Activated effector memory CD4-positive, alpha-beta T cell treated with anti-CD3 and anti-CD28 coated beads, Interleukin-2, amount 50 U/mL, for 16 hours (primary cell): Measurements from ENCODE around the gene GJC1.

Experiments used
- DNase-seq: peaks from one replicate; pipeline ENCODE4 v3.0.0-alpha.2; 2020

The GJC1 gene

DNA sequence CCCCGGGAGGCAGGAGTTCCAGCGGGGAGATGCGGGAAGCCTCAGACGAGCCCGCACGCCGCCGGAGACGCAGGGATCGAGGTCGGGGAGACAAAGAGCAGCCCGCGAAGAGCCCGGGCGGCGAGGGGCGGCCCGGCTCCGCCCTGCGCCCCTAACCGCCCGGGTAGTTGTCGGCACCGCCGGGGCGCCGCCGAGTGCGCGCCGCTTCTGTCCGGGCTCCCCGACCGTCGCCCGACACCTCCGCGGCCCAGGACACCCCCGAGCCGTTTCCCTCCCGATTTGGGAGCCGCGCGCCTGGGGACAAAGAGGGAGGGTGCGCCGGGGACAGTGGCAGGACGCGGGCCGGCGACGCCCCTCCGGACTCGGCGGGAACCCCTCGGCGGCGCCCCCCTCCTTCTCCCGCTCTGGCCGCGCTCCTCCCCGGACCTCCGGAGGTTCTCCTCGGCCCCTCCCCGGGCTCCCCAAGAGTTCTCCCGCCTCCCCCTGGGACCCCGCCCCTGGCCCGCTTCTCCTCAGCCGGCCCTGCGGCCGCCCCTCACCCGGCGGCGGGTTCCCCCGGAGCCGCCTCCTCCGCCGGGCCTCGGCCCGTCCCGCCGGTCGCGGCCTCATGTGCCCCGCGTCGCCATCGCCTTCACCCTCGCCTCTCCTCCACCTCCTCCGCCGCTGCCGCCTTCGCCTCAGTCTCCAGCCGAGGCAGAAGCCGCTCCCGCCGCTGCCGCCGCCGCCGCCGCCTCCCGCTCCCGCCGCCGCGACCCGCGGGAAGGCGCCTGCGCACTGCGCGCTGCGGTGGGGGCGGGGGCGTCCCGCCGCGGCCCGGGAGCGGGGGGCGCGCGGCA, at the start of gene GJC1:
TSS of gene GJC1 (minus strand) at position 765 of the 836 bp plus-strand sequence. CDS start 24,470 bp downstream, outside the sequence.
- DNase-seq = peak; percentile 66

DNA sequence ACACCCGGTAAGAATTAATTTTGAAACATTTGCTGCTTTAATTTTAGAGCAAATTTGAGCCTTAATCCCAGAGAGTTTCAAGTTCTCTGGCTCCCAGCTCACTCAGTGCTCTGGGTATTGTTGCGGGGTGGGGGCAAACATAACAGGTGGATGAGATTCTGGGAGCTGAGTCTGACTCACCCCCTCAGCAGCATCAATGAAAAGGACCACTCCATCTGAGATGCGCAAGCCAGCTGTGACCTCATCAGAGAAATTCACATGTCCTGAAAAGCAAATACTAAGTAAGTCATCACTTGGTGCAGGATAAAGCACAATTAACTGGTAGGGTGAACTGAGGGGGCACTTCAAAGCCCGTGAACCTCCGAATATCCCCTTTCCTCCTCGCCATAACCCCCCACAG, 49.3 kb upstream of the GJC1 start:
- no peak for DNase-seq

DNA sequence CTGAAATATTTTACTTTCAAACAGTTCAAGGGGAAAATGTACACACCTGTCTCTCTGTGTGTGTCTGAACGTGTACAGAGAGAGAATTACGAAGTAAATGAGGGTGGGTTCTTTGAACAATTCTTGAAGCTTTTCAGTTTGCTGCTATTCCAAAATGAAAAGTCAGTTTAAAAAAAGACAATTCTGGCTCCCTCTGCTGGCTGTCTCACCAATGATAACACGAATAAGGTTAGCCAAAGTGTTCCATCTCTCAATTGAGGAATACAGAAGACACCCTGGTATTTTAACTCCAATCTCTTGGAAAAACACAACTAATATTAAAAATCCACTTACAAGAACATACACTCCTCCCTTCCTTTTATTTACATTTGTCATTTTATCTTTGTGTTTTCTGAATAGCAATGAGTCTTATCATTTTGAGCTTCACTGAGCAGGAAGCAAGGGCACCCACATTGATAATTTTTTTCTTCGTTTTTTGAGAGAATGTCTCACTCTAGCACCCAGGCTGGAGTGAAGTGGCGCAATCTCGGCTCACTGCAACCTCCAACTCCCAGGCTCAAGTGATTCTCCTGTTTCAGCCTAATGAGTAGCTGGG, 48.6 kb upstream of the GJC1 start:
- no peak for DNase-seq

DNA sequence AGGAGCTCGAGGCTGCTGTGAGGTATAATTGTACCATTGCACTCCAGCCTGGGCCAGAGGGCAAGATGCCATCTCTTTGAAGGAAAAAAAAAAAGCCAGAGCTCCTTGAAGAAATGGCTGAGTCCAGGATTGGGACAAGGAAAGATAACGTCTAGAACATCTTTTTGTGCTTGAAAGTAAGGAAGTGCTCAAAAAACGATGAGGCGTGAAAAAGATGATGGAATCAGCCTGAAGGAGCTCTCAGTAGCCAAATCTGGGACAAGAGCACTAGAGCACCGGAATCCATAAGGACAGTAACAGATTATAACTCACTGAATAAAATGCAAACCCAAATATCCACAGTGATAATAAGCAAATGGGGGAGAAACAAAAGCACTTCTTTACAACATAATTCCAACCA, 47.0 kb upstream of the GJC1 start:
- DNase-seq = no peak

DNA sequence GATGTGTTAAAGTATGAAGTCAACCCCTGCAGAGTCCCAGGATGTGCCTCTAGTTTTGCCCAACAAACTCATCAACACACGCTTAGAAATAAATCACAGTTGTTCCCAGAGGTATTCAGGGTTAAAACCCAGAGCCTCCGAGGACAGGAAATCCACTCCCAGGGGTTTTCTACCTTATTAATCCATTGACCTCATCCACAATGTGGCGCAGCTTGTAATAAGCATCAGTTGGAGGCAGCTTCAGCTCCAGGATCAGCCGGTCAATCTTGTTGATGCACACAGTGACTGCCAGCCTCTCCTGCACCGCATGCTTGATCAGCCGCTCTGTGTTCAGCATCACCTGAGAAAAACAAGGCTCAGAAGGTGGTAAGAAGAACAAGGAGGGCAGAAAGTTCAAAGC, 45.7 kb upstream of the GJC1 start:
- DNase-seq = no peak

DNA sequence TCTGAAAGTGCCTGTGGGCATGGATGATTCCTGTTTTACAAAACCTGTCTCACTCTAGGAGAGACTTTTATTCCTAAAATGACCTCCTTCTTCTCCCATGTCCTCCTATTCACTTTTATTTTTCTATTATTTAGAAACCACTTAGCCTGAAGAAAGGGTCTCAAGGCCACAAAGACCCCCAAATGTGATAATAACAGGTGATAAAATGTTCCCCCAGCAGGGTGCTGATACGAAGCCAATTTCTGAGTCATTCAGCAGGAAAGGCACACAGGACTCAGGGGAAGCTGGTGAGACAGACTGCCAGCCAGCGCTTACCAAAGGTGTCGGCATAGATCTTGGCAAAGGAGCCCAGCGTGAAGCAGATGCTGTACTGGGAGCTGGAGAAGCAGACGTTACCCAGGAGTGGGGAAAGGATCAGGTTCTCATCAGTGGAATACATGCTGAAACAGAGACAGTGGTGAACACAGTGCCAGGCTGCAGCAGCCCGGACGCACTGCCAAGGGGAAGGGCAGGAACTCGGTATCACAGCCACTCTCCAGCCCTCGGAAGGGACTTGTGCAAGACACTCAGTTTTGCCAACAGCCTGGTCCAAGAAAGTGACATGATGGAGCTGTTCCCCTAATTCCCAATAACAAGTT, 42.2 kb upstream of the GJC1 start:
- no peak for DNase-seq

DNA sequence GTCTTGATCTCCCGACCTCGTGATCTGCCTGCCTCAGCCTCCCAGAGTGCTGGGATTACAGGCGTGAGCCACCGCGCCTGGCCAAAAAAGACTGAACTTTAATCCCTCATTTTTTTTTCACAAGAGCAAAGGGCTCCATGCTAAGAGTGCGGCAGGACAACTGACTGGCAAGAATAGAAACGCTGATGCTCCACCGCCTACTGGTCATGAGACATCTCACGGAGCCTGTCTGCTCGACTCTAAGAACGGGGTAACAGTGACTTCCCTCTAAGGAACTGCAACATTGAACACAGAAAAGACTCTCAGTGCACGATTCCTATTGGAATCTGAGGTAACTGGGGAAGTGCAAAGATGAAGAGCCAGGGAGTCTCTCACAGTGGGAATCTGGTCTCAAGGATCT, 41.5 kb upstream of the GJC1 start:
- DNase-seq = no peak

DNA sequence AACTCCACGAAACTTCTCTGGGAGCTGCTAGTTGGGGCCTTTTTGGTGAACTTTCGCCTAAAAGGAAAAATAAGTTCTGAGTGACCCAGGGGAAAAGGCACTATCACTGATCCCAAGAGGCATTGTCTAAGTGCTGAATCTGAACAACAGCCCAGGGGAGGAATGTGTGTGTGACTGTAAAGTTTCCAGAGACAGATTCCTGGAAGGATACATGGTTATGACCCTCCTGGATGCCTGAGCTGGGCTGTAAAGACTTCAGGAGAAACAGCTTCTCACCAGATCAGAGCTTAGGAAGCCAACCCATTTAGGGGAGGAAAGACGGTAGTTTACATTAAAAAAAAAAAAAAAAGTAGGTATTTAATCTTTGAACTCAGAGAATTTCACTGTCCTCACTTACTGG, 37.8 kb upstream of the GJC1 start:
- DNase-seq = no peak

DNA sequence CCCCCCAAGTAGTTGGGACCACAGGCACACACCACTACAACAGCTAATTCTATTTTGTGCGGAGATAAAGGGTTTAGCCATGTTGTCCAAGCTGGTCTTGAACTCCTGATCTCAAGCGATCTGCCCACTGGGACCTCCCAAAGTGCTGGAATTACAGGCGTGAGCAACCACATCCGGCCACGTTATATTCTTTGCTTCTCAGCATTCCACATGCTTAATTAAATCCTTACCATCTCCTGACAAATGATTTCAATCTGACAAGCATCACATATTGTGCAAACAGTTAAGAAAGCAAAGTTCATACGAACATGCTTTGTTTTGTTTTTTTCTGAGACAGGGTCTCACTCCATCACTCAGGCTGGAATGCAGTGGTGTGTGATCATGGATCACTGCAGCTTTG, 35.8 kb upstream of the GJC1 start:
- DNase-seq = no peak

DNA sequence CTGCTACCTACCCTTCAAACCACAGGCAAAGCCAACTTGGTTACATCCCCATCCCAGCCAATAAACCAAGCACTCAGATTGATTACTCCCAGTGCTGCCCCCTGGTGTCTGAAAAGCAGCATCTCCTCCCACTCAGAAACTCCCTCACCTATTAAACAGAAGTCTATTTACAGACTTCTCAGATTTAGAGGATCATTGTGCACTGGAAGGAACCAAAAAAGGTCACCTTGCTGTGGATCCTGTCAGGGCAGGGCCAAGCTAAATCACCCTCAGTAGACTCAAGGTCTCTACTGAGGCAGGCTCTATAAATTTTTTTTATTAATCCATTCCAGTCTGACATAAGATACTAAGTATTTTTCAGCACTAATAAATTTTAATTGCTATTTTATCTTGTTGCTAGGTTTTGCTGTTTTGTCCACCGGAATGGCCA, 35.2 kb upstream of the GJC1 start:
- peak; percentile 87 for DNase-seq

DNA sequence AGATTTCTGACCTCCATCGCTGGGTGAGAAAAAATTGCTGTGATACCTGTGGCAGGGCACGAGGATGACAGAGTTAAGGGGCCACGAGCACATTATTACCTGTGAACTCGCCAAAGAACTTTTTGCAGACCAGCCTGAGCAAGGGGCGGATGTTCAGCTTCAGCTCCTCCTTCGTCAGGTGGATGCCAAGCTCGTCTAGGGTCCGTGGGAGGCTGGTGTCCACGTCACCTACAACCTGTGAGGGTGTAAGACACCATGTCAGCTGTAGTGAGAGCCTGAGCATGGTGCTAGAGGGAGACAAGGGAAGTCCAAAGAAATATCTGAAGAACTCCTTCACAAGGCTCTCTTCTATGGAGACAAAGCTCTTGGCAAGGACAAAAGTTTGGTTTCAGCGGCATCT, 34.7 kb upstream of the GJC1 start:
- no peak for DNase-seq

DNA sequence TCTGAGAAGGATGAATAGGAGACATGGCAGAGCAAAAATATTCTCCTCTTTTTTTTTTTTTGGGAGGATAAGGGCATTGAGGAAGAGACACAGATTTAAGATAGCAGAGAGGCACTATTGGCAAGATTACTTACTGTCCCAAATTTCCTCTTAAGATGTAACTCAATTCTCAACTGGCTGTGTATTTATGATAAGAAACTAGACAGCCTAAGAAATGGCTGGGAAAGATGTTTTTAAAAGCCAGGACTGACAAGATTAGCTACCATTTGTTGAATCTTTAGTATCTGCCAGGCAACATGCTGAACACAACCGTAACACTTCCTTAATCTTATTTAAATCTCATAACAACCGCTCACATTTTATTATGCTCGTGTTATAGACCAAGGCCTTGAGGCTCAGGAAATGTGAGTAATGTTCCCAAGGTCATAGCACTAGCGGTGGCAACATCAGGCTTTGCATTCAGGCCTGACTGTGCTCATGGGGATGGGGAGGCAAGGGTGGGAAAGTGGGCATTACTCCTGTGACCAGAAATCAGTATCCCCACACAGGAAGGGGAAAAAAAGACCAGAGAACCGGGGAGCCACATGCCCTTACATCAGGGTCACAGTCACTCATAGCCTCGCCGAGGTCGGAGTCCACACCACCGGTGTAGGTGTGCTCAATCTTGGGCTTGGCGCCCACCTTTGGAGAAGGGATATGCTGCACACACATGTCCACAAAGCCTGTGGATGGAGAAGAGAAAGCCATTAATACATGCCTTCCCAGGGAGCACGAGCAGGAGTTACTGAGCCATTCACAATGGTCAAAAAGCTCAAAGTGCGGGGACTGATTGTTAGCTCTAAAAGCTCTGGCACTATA, 33.2 kb upstream of the GJC1 start:
- no peak for DNase-seq

DNA sequence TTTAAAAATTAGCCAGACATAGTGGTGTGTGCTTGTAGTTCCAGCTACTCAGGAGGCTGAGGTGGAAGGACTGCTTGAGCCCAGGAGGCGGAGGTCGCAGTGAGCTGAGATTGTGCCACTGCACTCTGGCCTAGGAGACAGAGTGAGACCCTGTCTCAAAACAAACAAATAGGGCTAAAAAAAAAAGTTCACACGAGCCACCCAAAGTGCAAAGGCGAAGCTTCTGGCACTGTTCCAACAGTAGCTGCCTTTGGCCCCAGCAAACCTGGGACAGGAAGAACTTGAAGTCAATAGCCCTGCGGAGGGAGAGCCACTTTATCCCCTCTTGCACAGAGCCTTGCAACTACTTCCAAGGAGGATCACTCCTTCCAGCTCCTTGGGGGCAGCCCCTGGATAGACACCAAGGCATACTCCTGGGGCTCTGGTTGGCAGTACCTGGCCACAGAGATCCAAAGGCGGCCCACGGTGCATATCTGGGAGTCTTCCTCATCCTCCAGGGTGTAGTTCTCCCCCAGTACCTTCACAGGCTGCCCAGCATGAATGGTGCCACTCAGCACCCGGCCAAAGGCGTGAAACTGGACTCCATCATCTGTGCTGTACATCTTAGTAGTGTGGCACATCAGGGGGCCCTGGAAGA, 32.3 kb upstream of the GJC1 start:
- no peak for DNase-seq

DNA sequence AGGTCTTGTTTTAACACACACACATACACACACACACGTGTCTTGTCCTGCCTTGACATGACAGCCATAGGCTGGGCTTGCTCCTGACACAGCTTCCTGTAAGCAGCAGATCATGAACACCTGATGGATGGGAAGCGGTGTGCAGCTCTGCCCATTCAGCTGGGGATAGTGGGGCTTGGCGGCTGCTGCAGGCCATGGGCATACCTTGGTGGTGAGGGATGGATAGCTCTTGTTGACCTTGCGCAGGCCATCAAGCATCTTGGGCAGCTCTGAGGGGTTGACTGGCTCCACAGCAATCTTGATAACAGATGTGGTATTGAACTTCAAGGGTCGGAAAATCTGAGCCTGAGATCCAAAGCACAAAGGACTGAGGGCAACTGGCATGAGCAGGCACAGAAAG, 29.6 kb upstream of the GJC1 start:
- DNase-seq = no peak

DNA sequence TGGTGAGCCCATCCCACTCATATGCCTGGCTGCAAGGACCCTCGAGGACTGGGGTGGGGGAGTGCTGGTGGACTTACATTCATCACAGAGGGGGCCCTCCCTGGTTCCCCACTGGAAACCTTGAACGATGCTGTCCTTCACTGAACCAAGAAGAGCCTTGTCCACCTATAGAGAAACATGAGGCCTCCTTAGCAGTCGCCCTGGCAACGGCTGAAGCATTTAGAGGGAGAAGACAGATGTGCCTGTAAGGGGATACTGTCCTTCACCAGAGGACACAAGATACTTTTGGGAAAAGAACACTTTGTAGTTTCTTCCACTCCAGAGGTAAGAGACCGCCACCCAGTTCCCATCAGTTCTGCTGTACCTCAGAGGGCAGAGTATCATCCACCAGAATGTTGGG, 24.1 kb upstream of the GJC1 start:
- DNase-seq = no peak

DNA sequence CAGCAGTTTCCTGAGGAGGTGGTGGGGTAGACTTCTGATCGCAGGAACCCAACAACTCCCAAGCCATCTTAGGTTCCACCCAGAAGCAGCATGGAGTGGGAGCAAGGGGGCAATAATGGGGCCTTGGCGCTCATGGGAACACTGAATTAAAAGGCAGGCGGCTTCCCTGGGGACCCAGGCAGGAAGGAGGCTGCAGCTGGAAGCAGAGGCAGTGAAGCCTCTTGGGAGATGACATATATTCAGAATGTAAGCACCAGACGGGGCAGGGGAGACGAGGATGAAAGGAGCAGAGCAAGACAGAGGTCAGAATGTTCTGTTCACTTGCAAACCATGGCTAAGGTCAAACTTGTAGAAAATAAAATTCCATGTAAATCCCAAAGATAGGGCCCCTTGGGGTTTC, 20.5 kb upstream of the GJC1 start:
- DNase-seq = no peak

DNA sequence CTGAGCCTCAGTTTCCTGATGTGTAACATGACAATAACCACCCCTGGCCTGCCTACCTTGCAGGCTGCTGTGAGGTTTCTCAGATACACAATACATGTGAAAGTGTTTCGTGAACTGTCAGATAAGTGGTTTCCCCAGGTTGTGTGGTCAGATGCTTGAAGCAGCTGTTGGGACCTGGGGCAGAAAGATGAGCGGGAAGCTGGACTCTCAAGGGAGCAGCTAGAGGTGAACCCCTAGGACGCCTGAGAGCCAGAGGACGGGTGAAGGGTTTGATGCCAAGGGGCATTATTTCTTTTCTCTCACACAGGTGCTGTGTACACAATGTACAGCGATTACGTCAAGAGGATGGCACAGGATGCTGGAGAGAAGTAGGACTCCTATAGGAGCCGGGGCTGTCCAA, 19.9 kb upstream of the GJC1 start:
- DNase-seq = no peak

DNA sequence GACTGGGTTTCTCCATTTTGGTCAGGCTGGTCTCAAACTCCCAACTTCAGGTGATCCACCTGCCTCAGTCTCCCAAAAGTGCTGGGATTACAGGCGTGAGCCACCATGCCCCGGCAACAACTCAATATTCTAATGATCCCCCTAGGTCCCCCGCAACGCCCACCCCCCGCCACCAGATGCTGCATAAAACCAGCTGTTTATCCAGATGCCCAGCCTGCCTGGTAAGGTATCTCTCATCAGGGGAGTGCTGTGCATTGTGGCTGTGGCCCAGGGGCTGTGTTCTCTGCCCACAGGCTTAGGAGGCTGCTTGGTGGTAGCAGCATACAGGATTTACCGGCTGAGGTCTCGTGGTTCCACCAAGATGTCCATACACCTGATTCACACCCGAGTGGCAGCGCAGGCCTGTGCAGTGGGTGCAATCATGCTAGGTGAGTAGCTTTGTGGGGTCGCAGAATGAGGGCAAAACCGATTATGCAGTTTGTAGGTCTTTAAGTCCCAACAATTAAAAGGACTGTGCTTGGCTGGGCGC, 18.9 kb upstream of the GJC1 start:
- DNase-seq = no peak

DNA sequence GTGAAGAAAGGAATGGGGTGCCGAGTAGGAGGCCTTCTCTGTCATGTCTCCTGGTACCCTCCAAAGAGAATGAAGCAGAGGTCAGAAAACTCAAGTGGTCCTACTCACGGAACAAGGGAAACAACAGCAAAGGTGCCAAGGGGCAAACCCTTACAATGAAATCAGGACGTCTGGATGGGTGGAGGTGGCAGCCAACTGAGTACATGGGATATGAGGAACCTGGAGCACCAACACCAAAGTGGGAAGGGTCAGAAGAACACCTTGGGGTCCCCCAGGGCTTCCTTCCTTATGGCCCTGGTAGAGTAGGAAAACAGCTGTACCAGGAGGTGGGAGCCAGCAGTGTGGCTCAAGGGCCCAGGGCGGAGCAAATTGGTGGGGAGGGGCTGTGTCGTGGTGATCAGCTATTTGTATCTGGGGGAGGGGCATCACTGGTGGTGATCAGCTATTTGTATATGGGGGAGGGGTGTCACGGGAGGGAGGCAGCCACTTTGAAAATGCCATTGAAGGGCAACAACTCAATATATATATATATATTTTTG, 18.2 kb upstream of the GJC1 start:
- DNase-seq = no peak

DNA sequence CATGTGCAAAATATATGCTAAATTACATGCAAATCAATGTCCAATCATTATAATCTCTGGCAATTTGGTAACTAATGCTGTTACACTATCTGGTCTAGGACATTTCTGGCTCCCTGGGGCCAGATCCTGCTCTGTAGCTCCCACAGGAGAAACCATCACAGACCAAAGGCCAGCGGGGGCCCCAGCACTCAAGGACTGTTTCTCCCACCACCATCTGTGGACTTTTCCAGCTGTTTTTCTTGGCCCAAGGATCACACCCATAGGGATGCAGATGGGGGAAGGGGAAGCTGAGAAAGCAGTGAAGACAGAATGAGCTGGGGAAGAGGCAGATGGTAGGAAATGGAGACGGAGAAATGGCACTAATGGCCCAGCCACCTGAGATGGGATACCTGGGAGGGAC, 17.5 kb upstream of the GJC1 start, which contains the start of gene HIGD1B:
TSS of gene HIGD1B (plus strand) at position 298 of the 400 bp plus-strand sequence. CDS start 270 bp downstream, outside the sequence.
- DNase-seq = no peak

DNA sequence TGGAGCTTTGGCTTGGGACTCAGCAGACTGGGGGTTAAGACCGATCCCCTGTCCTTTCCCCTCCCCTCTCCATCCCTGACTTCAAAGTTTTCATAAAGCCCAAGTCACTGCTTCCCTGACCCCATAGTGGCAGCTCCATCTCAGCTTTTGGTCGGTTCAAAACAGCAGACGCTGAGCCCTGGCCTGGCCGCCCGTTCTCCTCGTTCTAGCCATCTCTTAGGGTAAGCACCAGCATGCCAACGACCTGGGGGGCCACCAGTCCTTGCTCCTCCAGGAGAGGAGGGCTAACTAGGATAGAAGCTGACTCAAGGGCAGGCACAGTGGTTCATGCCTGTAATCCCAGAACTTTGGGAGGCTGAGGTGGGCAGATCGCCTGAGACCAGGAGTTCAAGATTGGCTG, 16.1 kb upstream of the GJC1 start:
- DNase-seq = no peak

DNA sequence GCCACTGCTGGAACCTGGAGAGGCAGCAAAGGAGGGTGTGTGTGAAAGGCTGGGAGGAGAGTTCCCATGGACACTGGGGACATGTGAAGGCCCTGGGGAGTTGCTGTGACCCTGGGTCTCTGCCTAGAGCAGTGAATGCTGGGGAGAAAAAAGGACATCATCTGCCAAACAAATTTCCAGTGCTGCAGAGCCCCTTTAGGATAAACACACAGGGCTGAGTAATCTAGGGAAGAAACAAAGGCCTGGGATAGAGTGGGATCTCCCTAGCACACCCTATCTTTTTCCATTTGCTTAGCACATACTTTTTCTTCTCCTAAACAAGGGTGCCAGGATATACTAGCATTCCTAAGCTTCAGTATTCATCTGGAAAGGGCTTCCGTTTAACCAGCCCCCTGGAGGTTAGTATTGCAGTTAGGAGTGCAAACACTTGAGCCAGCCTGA, 14.3 kb upstream of the GJC1 start:
- DNase-seq = no peak
